Measurements from ENCODE around the gene SYMPK. TPM values are rescaled to one million over a fixed set of nuclear protein-coding genes. Genes with fewer than 3 reads are reported as not detected.
A peak's percentile ranks its signal among the peaks of the same experiment; 100 is the strongest.

Gene SYMPK
- polyA plus RNA-seq, 4 donors = 49.2 to 67.7 (median 58.9) TPM

- peak; percentile 88 to 93 (median 90) for DNase-seq (ENCODE audit: low read depth in 4 of 4, low spot score in 3 of 4)
Observed at GRCh38 chr19:45886427-45887199, 23.7 kb upstream of the SYMPK start.

GRCh38 chr19:45885556-45886426 is 22.8 kb upstream of the SYMPK start, which contains the start of gene IRF2BP1:
Gene IRF2BP1, minus strand, starts transcription at chr19:45886141. Its CDS starts 367 bp downstream, at chr19:45885774.
- DNase-seq (ENCODE audit: low read depth in 4 of 4, low spot score in 3 of 4) = peak in 2 of 4 donors; percentile 90 to 92

GRCh38 chr19:45884682-45885555 is 22.0 kb upstream of the SYMPK start:
- no peak for DNase-seq (ENCODE audit: low read depth in 4 of 4, low spot score in 3 of 4)

GRCh38 chr19:45883881-45884681 is 21.1 kb upstream of the SYMPK start:
- DNase-seq (ENCODE audit: low read depth in 4 of 4, low spot score in 3 of 4) = no peak

GRCh38 chr19:45883586-45883880 is 20.6 kb upstream of the SYMPK start:
- no peak for DNase-seq (ENCODE audit: low read depth in 4 of 4, low spot score in 3 of 4)

- peak in 1 of 4 donors; percentile 81 for DNase-seq (ENCODE audit: low read depth in 4 of 4, low spot score in 3 of 4)
Observed at GRCh38 chr19:45882652-45883585, 20.0 kb upstream of the SYMPK start.

GRCh38 chr19:45881909-45882528 is 19.1 kb upstream of the SYMPK start:
- no peak for DNase-seq (ENCODE audit: low read depth in 4 of 4, low spot score in 3 of 4)

- no peak for DNase-seq (ENCODE audit: low read depth in 4 of 4, low spot score in 3 of 4)
Observed at GRCh38 chr19:45881082-45881908, 18.3 kb upstream of the SYMPK start.

- no peak for DNase-seq (ENCODE audit: low read depth in 4 of 4, low spot score in 3 of 4)
Observed at GRCh38 chr19:45879971-45880370, 17.0 kb upstream of the SYMPK start.

GRCh38 chr19:45879055-45879454 is 16.1 kb upstream of the SYMPK start:
- DNase-seq (ENCODE audit: low read depth in 4 of 4, low spot score in 3 of 4) = no peak

GRCh38 chr19:45878043-45878794 is 15.3 kb upstream of the SYMPK start:
- no peak for DNase-seq (ENCODE audit: low read depth in 4 of 4, low spot score in 3 of 4)

- DNase-seq (ENCODE audit: low read depth in 4 of 4, low spot score in 3 of 4) = no peak
Observed at GRCh38 chr19:45876411-45877197, 13.7 kb upstream of the SYMPK start.

- DNase-seq (ENCODE audit: low read depth in 4 of 4, low spot score in 3 of 4) = no peak
Observed at GRCh38 chr19:45876161-45876410, 13.1 kb upstream of the SYMPK start.

- no peak for DNase-seq (ENCODE audit: low read depth in 4 of 4, low spot score in 3 of 4)
Observed at GRCh38 chr19:45874620-45874966, 11.6 kb upstream of the SYMPK start.

- DNase-seq (ENCODE audit: low read depth in 4 of 4, low spot score in 3 of 4) = no peak
Observed at GRCh38 chr19:45873219-45873772, 10.3 kb upstream of the SYMPK start.

Measured in right renal pelvis (tissue), 4 donors.